Measurements from ENCODE around the gene ADCY4.

ADCY4 gene

DNA sequence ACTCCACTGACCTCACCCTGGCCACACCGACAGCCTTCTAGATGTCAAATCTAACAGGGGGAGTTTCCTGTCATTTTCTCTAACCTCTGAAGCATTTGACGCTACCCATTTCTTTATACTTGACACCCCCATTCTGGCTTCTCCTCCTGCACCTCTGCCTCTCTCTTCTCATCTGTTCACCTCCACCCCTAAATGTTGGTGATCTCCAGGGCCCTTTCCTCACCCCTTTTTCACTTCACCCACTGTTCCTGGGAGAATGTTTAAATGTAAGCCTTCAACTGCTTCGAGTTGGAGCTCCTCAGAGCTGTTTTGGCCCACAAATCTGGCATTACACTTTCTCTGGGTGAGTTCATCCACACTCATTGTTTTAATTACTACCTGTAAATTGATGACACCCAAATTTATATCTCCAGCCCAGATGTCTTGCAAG lies 63.0 kb downstream of the ADCY4 start:
- H3K9ac ChIP-seq (ENCODE audit: low read length): peak overlapping the region; percentile 77
- TF ChIP-seq EZH2phosphoT487 (conservative IDR thresholded peaks at IDR 0.05; ENCODE audit: low read length): no peak
- TF ChIP-seq, protein P1, sequence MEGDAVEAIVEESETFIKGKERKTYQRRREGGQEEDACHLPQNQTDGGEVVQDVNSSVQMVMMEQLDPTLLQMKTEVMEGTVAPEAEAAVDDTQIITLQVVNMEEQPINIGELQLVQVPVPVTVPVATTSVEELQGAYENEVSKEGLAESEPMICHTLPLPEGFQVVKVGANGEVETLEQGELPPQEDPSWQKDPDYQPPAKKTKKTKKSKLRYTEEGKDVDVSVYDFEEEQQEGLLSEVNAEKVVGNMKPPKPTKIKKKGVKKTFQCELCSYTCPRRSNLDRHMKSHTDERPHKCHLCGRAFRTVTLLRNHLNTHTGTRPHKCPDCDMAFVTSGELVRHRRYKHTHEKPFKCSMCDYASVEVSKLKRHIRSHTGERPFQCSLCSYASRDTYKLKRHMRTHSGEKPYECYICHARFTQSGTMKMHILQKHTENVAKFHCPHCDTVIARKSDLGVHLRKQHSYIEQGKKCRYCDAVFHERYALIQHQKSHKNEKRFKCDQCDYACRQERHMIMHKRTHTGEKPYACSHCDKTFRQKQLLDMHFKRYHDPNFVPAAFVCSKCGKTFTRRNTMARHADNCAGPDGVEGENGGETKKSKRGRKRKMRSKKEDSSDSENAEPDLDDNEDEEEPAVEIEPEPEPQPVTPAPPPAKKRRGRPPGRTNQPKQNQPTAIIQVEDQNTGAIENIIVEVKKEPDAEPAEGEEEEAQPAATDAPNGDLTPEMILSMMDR (IDR thresholded peaks at IDR 0.05; ENCODE audit: insufficient read depth, low read length, poor library complexity, severe bottlenecking): no peak
- H3K9me3 ChIP-seq (ENCODE audit: insufficient read depth, low read length): no peaks in the 10 kb centered on the region
- no peaks in the 10 kb centered on the region for H3K27me3 ChIP-seq (ENCODE audit: low read length)
- H3K79me2 ChIP-seq (ENCODE audit: insufficient read depth, low read length): 0 out of 2 replicates have a peak, but pooled peaks cover 2% of the 10 kb centered on the region
- no peaks in the 10 kb centered on the region for H4K20me1 ChIP-seq (ENCODE audit: low read depth, low read length)
- H3K4me2 ChIP-seq (ENCODE audit: low read depth, low read length, poor library complexity, severe bottlenecking): peak overlapping the region; percentile 66
- H3K9me2 ChIP-seq (replicated peaks; ENCODE audit: insufficient read depth, low read length): no peaks in the 10 kb centered on the region
- H3K4me3 ChIP-seq (ENCODE audit: insufficient read depth, low read length, poor library complexity, severe bottlenecking): peak overlapping the region; percentile 53
- H2AFZ ChIP-seq (ENCODE audit: low read depth, low read length, severe bottlenecking): peak overlapping the region; percentile 37
- H3F3A ChIP-seq (ENCODE audit: insufficient read depth): peaks cover 11% of the 10 kb centered on the region
- H3K27ac ChIP-seq (ENCODE audit: low read depth, low read length): peak overlapping the region; percentile 15; the same call in 1 of the 2 replicates
- H3K36me3 ChIP-seq (ENCODE audit: low read length): no peaks in the 10 kb centered on the region

DNA sequence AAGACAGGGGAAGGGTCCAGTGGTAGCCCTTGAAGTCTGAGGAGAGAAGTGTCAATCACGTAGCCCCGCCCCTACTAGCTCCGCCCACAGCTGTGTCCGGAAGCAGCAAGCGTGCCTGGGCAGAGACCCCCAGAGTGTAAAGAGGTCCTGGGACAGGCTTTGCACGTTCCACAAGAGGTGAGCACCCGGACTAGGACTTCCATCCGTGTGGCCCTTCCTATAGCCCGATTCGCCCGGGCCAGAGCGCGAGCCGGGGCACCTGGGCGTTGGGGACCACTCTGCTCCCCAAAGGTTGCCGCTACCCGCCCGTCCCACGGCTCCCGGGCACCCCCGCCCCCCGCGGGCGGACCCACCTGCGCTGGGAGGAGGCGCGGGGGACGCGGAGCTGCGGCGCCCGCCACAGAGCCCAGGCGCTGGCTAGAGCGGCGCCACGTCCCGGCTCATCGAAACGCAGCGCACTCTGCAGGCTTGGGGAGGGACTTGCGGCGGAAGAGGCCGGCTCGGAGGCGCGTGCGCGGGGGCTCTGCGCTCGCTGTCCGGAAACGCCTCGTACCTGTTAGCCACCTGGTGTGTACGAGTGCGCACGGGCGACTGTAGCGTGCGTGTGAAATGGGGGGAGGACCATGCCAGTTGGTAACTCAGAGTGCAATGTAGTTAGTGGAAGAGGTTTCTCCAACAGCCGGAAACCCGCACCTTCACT lies 63.6 kb downstream of the ADCY4 start, which contains the start of gene RABGGTA:
TSS of gene RABGGTA (minus strand) at position 464 of the 700 bp plus-strand sequence. CDS start 482 bp downstream, outside the sequence.
- no peaks in the 10 kb centered on the region for H3K27me3 ChIP-seq (ENCODE audit: low read length)

DNA sequence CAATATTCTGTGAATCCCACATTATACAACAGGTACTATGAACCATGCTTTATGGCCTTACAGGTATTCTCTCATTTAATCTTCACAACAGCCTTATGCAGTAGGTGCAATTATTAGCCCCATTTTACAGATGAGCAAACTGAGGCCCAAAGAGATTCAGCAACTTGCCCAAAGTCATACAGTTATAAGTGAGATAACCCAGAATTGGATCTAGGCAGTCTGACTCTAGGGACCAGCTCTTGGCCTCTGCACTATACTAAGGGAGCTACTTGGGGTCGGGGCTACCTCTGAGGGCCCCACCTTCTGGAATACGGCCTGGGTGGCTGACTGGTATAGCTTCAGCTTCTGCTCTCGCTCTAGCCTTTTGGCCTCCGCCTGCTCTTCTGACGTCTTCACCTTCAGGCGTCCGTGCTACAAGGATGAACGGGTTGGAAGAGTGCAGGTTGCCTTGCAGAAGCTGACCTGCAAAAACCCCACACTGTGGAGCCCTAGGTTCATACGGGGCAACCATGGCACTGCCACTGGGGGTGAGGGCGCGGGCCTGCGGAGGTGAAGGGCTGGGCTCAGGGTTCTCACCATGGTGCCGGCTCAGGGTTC lies 64.2 kb downstream of the ADCY4 start:
- H2AFZ ChIP-seq (ENCODE audit: low read depth, low read length, severe bottlenecking): peak overlapping the region; percentile 60

More for the DNA sequence above, 63.6 kb downstream of the ADCY4 start, which contains the start of gene RABGGTA:
- H3K36me3 ChIP-seq (ENCODE audit: low read length): no peaks in the 10 kb centered on the region
- 0 out of 2 replicates have a peak, but pooled peaks cover 2% of the 10 kb centered on the region for H3K79me2 ChIP-seq (ENCODE audit: insufficient read depth, low read length)
- peak within 1 kb of the TSS; percentile 60 for H2AFZ ChIP-seq (ENCODE audit: low read depth, low read length, severe bottlenecking)
- H3K27ac ChIP-seq (ENCODE audit: low read depth, low read length): peak within 1 kb of the TSS; percentile 81
- no peaks in the 10 kb centered on the region for H3K9me2 ChIP-seq (replicated peaks; ENCODE audit: insufficient read depth, low read length)
- H3K9ac ChIP-seq (ENCODE audit: low read length): peak within 1 kb of the TSS; percentile 77
- TF ChIP-seq, protein P1 (IDR thresholded peaks at IDR 0.05; ENCODE audit: insufficient read depth, low read length, poor library complexity, severe bottlenecking): peak; percentile 62
- TF ChIP-seq EZH2phosphoT487 (conservative IDR thresholded peaks at IDR 0.05; ENCODE audit: low read length): no peak
- H3F3A ChIP-seq (ENCODE audit: insufficient read depth): peaks cover 11% of the 10 kb centered on the region
- no peaks in the 10 kb centered on the region for H3K9me3 ChIP-seq (ENCODE audit: insufficient read depth, low read length)
- H4K20me1 ChIP-seq (ENCODE audit: low read depth, low read length): no peaks in the 10 kb centered on the region
- H3K4me2 ChIP-seq (ENCODE audit: low read depth, low read length, poor library complexity, severe bottlenecking): peak within 1 kb of the TSS; percentile 66
- H3K4me3 ChIP-seq (ENCODE audit: insufficient read depth, low read length, poor library complexity, severe bottlenecking): peak within 1 kb of the TSS; percentile 70

More for the DNA sequence above, 64.2 kb downstream of the ADCY4 start:
- no peaks in the 10 kb centered on the region for H3K36me3 ChIP-seq (ENCODE audit: low read length)
- H3K9me3 ChIP-seq (ENCODE audit: insufficient read depth, low read length): no peaks in the 10 kb centered on the region
- 0 out of 2 replicates have a peak, but pooled peaks cover 2% of the 10 kb centered on the region for H3K79me2 ChIP-seq (ENCODE audit: insufficient read depth, low read length)
- no peak for TF ChIP-seq EZH2phosphoT487 (conservative IDR thresholded peaks at IDR 0.05; ENCODE audit: low read length)
- TF ChIP-seq, protein P1 (IDR thresholded peaks at IDR 0.05; ENCODE audit: insufficient read depth, low read length, poor library complexity, severe bottlenecking): no peak
- H4K20me1 ChIP-seq (ENCODE audit: low read depth, low read length): no peaks in the 10 kb centered on the region
- H3K4me2 ChIP-seq (ENCODE audit: low read depth, low read length, poor library complexity, severe bottlenecking): peak overlapping the region; percentile 66
- H3F3A ChIP-seq (ENCODE audit: insufficient read depth): peaks cover 11% of the 10 kb centered on the region
- peak overlapping the region; percentile 77 for H3K9ac ChIP-seq (ENCODE audit: low read length)
- H3K4me3 ChIP-seq (ENCODE audit: insufficient read depth, low read length, poor library complexity, severe bottlenecking): peak overlapping the region; percentile 70
- peak overlapping the region; percentile 81 for H3K27ac ChIP-seq (ENCODE audit: low read depth, low read length)
- no peaks in the 10 kb centered on the region for H3K27me3 ChIP-seq (ENCODE audit: low read length)
- H3K9me2 ChIP-seq (replicated peaks; ENCODE audit: insufficient read depth, low read length): no peaks in the 10 kb centered on the region
